Aorta (tissue), 5 donors: Measurements from ENCODE around the gene DDIAS. TPM values are rescaled to one million over a fixed set of nuclear protein-coding genes. Genes with fewer than 3 reads are reported as not detected.

ENCODE experiments used
- ATAC-seq: fragments of 200-7000 bp; cut with Tn5 transposase; one replicate; pipeline ENCODE4 v1.9.1; 2022; ENCODE audit warnings: moderate library complexity; ENCODE audit not compliant: low FRiP score
- DNase-seq, 2 donors: peaks; one replicate each; pipeline ENCODE4 v3.0.0-alpha.2; 2020
- H3K27ac ChIP-seq, 2 donors: one replicate each; pipeline ENCODE4 v1.5.1; 2013; ENCODE audit warnings: low read length in 2 of 2, mild to moderate bottlenecking in 2 of 2, moderate library complexity in 2 of 2, control low read depth in 1 of 2, inconsistent platforms in 1 of 2, low read depth in 1 of 2
- H3K27me3 ChIP-seq, 2 donors: one replicate each; pipeline ENCODE4 v1.6.1; 2013; ENCODE audit warnings: control low read depth in 1 of 2, low read length in 1 of 2, mild to moderate bottlenecking in 1 of 2, moderate library complexity in 1 of 2; ENCODE audit not compliant: insufficient read depth in 2 of 2, control insufficient read depth in 1 of 2
- H3K36me3 ChIP-seq, 2 donors: one replicate each; pipeline ENCODE4 v1.6.1; 2013; ENCODE audit warnings: control low read depth in 1 of 2, low read length in 1 of 2, mild to moderate bottlenecking in 1 of 2; ENCODE audit not compliant: insufficient read depth in 2 of 2, control insufficient read depth in 1 of 2
- H3K4me1 ChIP-seq, 2 donors: one replicate each; pipeline ENCODE4 v1.6.1; 2013; ENCODE audit warnings: low read length in 2 of 2, control low read depth in 1 of 2, mild to moderate bottlenecking in 1 of 2, moderate library complexity in 1 of 2; ENCODE audit not compliant: insufficient read depth in 2 of 2, control insufficient read depth in 1 of 2
- H3K4me3 ChIP-seq, 2 donors: one replicate each; pipeline ENCODE4 v1.5.1; 2013; ENCODE audit warnings: low read length in 2 of 2, control low read depth in 1 of 2, mild to moderate bottlenecking in 1 of 2
- H3K9me3 ChIP-seq: one replicate; pipeline ENCODE4 v1.6.1; 2013; ENCODE audit warnings: mild to moderate bottlenecking, low read length; ENCODE audit not compliant: control insufficient read depth
- WGBS, 2 donors: extraction: QIAGEN DNeasy Blood & Tissue Kit; methylation state at CpG; one replicate each; pipeline ENCODE4 v1.1.7; 2013; 5-methylcytosine and 5-hydroxymethylcytosine counted together
- intact Hi-C, 2 donors: fragments of 100-400 bp; cut with DNase I; formaldehyde crosslinking; loops; one replicate each; pipeline versions ENCODE4 v1.14.2 to v1.15.0; 2022
- polyA plus RNA-seq, 2 donors: library from polyadenylated mRNA; stranded (reverse); fragments of 200-250 nt; gene quantifications; one replicate each; pipeline ENCODE4 v1.2.3, GENCODE V29; 2013
- total RNA-seq, 2 donors: library from RNA; stranded (reverse); fragmentation: NEBNext Ultra II Directional; extraction: Animal tissue kit (Norgen Biotek cat#: 25700); gene quantifications; one replicate each; pipeline ENCODE4 v1.2.1, GENCODE V29; 2021
- donor health status: healthy with polysubstance abuse.
- donor health status: Bipolar disorder and iron deficiency.
- donor health status: DM: no; HTN: no; CAD: no.
- donor health status: DM: no; HTN: no; CAD: no.
- donor health status: DM: yes; HTN: yes; CAD: no.

The DDIAS gene
- total and polyA plus RNA-seq, 4 donors, result 0.18 to 4.1 (median 1.8) TPM

GRCh38 chr11:82873919-82874333 lies 27.6 kb upstream of the DDIAS start:
- H3K36me3 ChIP-seq, result no peaks in the 10 kb centered on the region
- intact Hi-C loops, result no loop called here
- no peak overlapping the region for H3K27ac ChIP-seq
- ATAC-seq (no peak), DNase-seq (no peak)
- H3K27me3 ChIP-seq, result no peaks in the 10 kb centered on the region
- H3K4me1 ChIP-seq, result peaks cover 0 to 3% of the 10 kb centered on the region in 2 donors
- no peaks in the 10 kb centered on the region for H3K9me3 ChIP-seq
- H3K4me3 ChIP-seq, result no peak overlapping the region
- WGBS, 2 donors, result 77 to 82% methylated on average over 5 of the region's 5 CpGs

- intact Hi-C loops, result no loop called here
- Histone ChIP-seq H3K4me3 (no peak overlapping the region), H3K9me3 (no peaks in the 10 kb centered on the region), H3K4me1 (peaks cover 0 to 3% of the 10 kb centered on the region in 2 donors), H3K36me3 (no peaks in the 10 kb centered on the region), H3K27ac (no peak overlapping the region), H3K27me3 (no peaks in the 10 kb centered on the region)
- DNase-seq, result no peak
- WGBS, 2 donors, result 92 to 93% methylated on average over 4 of the region's 4 CpGs
- no peak for ATAC-seq
Measured at GRCh38 chr11:82874646-82875523, 26.7 kb upstream of the DDIAS start.

GRCh38 chr11:82883853-82884252 lies 17.7 kb upstream of the DDIAS start:
- Histone ChIP-seq H3K36me3 (peaks cover 0 to 3% of the 10 kb centered on the region in 2 donors), H3K4me1 (peaks cover 0 to 1% of the 10 kb centered on the region in 2 donors), H3K4me3 (no peak overlapping the region), H3K27ac (no peak overlapping the region), H3K27me3 (no peaks in the 10 kb centered on the region), H3K9me3 (no peaks in the 10 kb centered on the region)
- DNase-seq (no peak), ATAC-seq (peak; percentile 68)
- intact Hi-C loops, result no loop called here
- 75 to 79% methylated on average over 3 of the region's 3 CpGs for WGBS, 2 donors

GRCh38 chr11:82889133-82890001 lies 12.2 kb upstream of the DDIAS start:
- Histone ChIP-seq H3K27ac (no peak overlapping the region), H3K4me1 (peaks cover 2 to 4% of the 10 kb centered on the region in 2 donors), H3K9me3 (no peaks in the 10 kb centered on the region), H3K36me3 (no peaks in the 10 kb centered on the region), H3K27me3 (no peaks in the 10 kb centered on the region), H3K4me3 (no peak overlapping the region)
- intact Hi-C loops, result no loop called here
- DNase-seq (no peak), ATAC-seq (no peak)
- WGBS, 2 donors, result 71 to 72% methylated on average over 6 of the region's 6 CpGs

GRCh38 chr11:82890002-82890341 lies 11.6 kb upstream of the DDIAS start:
- ATAC-seq (no peak), DNase-seq (no peak)
- H3K4me3 ChIP-seq, result no peak overlapping the region
- no peak overlapping the region for H3K27ac ChIP-seq
- no peaks in the 10 kb centered on the region for H3K9me3 ChIP-seq
- intact Hi-C loops, result no loop called here
- WGBS, 2 donors, result 86 to 95% methylated on average over 1 of the region's 1 CpG
- H3K27me3 ChIP-seq, result no peaks in the 10 kb centered on the region
- peaks cover 2 to 4% of the 10 kb centered on the region in 2 donors for H3K4me1 ChIP-seq
- no peaks in the 10 kb centered on the region for H3K36me3 ChIP-seq

GRCh38 chr11:82890936-82891335 lies 10.6 kb upstream of the DDIAS start:
- Histone ChIP-seq H3K36me3 (no peaks in the 10 kb centered on the region), H3K27me3 (no peaks in the 10 kb centered on the region), H3K9me3 (no peaks in the 10 kb centered on the region), H3K27ac (no peak overlapping the region), H3K4me1 (peaks cover 2 to 4% of the 10 kb centered on the region in 2 donors), H3K4me3 (no peak overlapping the region)
- ATAC-seq (no peak), DNase-seq (no peak)
- intact Hi-C loops, result no loop called here

GRCh38 chr11:82892611-82893169 lies 8.8 kb upstream of the DDIAS start:
- no peak for DNase-seq
- H3K4me3 ChIP-seq, result no peak overlapping the region
- H3K27me3 ChIP-seq, result no peaks in the 10 kb centered on the region
- peaks cover 2 to 4% of the 10 kb centered on the region in 2 donors for H3K4me1 ChIP-seq
- H3K9me3 ChIP-seq, result no peaks in the 10 kb centered on the region
- 94 to 97% methylated on average over 2 of the region's 2 CpGs for WGBS, 2 donors
- no peak overlapping the region for H3K27ac ChIP-seq
- ATAC-seq, result no peak
- H3K36me3 ChIP-seq, result no peaks in the 10 kb centered on the region
- intact Hi-C loops, result no loop called here

GRCh38 chr11:82895437-82896091 lies 6.0 kb upstream of the DDIAS start:
- Histone ChIP-seq H3K4me3 (no peak overlapping the region), H3K36me3 (no peaks in the 10 kb centered on the region), H3K27me3 (no peaks in the 10 kb centered on the region), H3K4me1 (no peaks in the 10 kb centered on the region), H3K9me3 (no peaks in the 10 kb centered on the region), H3K27ac (no peak overlapping the region)
- ATAC-seq (no peak), DNase-seq (no peak)
- intact Hi-C loops, result loop anchor here in 1 of 2 donors (5.0 kb wide), 1 partner anchor 357 kb away; no protein-coding TSS in a partner anchor
